GM19452 (cell line): ENCODE results near the gene THBD.
"Not testable (repeated sequence)": the region's sequence is repeated elsewhere in the genome, so short reads cannot be mapped to it uniquely, and the experiment has no call there.

ENCODE experiments used
- ATAC-seq: cut with Tn5 transposase; IDR thresholded peaks from one replicate; pipeline ENCODE4 v1.9.1; 2021; ENCODE audit not compliant: unreplicated experiment

THBD gene

GRCh38 chr20:23039136-23039875, 10.2 kb downstream of the THBD start:
- no peak for ATAC-seq

- no peak for ATAC-seq
Observed at GRCh38 chr20:23037017-23037481, 12.4 kb downstream of the THBD start.

DNA sequence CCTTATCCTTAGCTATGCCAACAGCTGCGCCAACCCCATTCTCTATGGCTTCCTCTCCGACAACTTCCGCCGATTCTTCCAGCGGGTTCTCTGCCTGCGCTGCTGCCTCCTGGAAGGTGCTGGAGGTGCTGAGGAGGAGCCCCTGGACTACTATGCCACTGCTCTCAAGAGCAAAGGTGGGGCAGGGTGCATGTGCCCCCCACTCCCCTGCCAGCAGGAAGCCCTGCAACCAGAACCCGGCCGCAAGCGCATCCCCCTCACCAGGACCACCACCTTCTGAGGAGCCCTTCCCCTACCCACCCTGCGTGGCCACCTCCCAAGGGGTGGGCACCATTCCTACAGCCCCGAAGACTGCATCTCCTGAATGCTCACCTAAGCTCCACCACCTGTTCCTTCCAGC, 13.1 kb downstream of the THBD start:
- no peak for ATAC-seq

DNA sequence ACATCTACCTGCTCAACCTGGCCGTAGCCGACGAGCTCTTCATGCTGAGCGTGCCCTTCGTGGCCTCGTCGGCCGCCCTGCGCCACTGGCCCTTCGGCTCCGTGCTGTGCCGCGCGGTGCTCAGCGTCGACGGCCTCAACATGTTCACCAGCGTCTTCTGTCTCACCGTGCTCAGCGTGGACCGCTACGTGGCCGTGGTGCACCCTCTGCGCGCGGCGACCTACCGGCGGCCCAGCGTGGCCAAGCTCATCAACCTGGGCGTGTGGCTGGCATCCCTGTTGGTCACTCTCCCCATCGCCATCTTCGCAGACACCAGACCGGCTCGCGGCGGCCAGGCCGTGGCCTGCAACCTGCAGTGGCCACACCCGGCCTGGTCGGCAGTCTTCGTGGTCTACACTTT, 13.7 kb downstream of the THBD start:
- ATAC-seq = no peak

DNA sequence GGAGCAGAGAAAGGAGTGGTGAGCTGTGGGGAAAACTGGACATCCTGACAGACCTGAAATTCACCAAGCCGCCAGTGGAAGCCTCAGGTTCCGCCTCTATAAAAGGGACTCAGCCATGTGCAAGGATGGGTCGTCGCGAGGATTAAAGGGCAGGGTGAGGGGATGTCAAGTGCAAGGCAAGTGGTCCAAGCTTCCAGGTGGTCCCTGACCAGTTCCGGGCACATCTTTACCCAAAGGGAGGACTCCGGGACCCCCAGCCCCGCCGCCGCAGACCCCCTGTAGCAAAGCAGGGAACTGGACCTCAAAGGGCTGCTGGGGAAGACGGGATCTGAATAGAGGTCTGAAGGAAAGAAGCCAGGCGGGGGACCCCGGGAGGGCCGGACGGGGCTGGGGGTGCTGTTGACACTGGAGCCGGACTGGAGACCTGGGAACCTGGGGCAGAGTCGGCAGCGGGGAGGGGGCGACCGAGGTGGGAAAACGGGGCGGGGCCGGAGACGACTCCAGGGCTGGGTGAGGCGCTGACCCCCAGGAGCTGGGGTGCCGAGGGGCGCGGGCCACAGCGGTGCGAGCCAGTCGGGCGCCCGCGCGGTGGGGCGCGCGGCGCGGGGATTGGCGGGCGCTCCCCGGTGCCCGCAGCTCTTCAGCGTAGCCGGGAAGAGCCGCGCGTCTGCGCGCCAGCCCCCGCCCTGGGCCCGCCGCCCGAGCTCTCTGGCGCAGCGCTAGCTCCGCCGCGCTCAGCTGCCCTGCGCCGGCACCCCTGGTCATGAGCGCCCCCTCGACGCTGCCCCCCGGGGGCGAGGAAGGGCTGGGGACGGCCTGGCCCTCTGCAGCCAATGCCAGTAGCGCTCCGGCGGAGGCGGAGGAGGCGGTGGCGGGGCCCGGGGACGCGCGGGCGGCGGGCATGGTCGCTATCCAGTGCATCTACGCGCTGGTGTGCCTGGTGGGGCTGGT, 14.5 kb downstream of the THBD start, which contains the start of gene SSTR4:
Gene SSTR4, plus strand, starts transcription at position 592 of the 951 bp plus-strand sequence. Its CDS starts 172 bp downstream, at position 764.
- ATAC-seq = no peak

GRCh38 chr20:23033918-23034317, 15.6 kb downstream of the THBD start:
- no peak for ATAC-seq

DNA sequence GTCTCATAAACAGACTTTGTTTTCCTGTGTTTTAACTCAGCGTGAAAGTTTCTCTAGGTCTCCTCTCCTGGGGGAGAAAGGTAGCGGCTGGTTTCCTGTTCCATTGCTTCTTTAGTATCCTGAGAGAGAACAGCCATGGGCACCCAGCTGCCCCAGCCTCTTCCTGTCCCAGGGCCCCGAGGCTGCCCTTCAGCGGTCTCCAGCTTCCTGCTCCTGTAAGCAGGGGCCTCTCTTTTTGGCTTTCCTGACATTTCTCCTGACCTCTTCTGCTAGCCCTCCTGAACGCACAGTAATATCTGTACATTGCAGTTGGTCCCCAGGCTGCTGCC, 16.8 kb downstream of the THBD start:
- ATAC-seq = no peak

- ATAC-seq = no peak
Observed at GRCh38 chr20:23032056-23032749, 17.3 kb downstream of the THBD start.

- ATAC-seq = no peak
Observed at GRCh38 chr20:23031346-23031745, 18.1 kb downstream of the THBD start.

- no peak for ATAC-seq
Observed at GRCh38 chr20:23029324-23029723, 20.1 kb downstream of the THBD start.

DNA sequence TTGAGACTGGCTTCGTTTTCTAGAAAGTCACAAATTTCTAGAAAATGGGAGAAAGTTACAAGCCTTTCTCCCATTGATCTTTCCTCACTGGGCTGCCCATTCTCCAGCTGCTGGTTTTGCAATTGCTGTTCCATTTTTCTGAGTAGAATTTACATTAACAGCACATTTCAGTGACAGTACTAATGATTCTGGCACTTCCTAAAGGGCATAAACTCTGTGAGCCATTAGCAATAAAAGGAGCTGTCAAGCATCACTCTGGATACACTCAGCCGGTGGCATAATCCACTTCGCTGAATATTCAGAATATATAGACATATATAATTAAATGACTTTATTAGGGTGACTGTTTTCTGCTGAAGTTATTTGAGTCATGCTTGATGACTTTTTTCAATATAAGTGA, 21.1 kb downstream of the THBD start:
- ATAC-seq = no peak

GRCh38 chr20:23027721-23028120, 21.8 kb downstream of the THBD start:
- no peak for ATAC-seq

- ATAC-seq = not testable (repeated sequence)
Observed at GRCh38 chr20:23025503-23025902, 24.0 kb downstream of the THBD start.

DNA sequence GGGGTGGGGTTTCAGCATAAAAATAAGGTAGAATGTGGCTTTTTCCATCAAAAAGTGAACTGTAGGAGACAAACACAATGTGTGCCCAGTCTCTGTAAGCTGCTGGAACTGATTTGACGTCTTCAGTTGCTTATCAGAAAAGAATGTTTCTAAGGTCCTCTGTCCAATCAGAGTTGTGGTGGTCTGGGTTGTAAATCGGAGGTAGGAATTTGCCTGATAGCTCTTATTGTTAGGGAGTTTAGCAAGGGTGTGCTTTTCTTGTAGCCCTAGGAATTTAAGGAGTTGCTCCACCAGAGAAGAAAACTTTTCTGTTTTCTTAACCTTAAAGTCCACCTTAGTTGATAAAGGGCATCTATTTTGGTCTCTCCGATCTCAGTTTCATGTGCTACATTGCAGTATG, 24.8 kb downstream of the THBD start:
- ATAC-seq = no peak

- ATAC-seq = no peak
Observed at GRCh38 chr20:23023621-23024177, 25.8 kb downstream of the THBD start.

DNA sequence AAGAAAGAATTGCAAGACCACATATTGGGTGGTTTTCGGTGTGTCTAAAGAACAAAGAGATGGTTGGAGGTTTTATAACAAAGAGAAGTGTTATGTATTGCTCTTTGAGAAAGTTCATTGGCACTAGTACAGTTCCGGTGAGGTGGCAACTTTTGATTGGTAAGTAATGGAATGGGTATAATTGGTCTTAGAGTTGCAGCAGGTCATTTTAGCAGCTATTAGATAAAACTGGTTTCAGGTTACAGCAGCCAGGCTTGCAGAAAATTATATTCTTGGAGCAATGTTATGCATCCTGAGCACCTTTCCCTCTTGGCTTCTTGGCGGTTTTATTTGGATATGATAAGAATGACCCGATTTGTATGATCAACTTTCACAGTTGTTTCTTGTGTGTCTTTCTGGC, 26.6 kb downstream of the THBD start:
- ATAC-seq = no peak

GRCh38 chr20:23021951-23022350, 27.5 kb downstream of the THBD start:
- no peak for ATAC-seq

GRCh38 chr20:23021541-23021940, 27.9 kb downstream of the THBD start:
- no peak for ATAC-seq

DNA sequence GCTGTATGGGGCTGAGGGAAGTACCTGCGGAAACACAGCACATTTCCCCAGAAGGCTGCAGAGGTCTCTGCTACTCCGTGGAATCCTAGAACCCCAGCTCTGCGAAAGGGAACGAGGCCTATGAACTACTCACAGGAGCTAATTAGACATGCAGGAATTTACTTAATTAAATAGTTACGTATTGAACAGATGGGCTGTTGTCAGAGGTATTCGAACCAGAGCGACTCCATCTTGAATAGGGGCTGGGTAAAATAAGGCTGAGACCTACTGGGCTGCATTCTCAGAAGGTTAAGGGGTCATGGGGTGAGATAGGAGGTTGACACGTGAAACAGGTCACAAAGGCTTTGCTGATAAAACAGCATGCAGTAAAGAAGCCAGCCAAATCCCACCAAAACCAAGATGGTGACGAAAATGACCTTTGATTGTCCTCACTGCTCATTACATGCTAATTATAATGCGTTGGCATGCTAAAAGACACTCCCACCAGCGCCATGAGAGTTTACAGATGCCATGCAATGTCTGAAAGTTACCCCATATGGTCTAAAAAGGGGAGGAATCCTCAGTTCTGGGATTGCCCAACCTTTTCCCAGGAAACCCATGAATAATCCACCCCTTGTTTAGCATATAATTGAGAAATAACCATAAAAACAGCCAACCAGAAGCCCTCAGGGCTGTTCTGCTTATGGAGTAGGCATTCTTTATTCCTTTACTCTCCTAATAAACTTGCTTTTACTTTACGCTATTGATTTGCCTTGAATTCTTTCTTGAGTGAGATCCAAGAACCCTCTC, 29.0 kb downstream of the THBD start:
- ATAC-seq = no peak

- ATAC-seq = no peak
Observed at GRCh38 chr20:23019403-23019802, 30.1 kb downstream of the THBD start.
